ENCODE data around the gene GALNT10.

The GALNT10 gene

DNA sequence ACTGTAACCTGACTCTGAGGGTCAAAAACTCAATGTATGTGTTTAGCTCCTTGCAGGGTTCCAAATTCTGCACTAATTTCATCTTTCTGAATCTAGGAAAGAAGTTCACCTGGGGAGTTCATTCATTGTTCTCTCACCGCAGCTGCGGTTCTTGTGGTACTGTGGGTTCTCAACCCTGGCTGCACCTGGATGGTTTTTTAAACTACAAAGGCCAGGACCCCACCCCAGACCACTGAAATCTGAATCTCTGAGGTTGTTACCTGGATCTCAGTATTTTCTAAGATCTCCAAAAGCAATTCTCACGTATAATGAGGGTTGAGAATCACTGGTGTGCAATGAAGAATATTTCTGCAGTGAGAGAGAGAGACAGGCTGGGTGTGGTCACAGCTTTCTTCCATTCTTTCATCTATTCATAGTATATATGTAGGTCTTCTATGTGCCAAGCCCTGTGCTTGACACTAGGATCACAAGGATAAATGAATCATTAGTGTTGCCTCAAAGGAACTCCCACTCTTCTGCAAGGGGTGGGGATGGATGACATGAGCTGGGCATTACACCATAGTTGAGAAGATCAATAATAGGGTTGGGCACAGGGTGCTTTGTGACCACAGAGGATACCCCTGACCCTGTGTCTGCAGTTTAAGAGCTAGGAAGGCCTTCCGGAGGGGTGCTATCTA is 109.8 kb downstream of the GALNT10 start:
- H3K36me3 ChIP-seq (ENCODE audit: insufficient read depth, low read length), result peaks cover 13% of the 10 kb centered on the region

DNA sequence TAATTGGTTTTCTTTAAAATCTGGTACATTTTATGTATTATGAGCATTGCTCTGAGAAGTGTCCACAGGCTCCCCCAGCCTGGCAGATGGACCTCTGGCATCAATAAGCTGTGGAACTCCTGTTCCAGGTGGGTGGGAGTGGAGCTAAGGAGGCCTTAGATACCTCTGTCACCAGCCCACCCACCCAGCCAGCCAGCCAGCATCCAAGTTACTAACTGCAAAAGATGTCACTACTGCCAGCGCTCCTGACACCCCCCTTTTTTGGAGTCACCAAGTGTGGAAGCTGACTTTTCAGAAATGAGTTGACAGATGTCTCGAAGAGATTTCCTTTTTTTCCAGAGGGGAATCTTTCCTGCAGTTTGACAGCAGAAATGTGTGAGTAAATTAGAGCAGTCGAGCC is 111.2 kb downstream of the GALNT10 start:
- Histone ChIP-seq H3K36me3 (ENCODE audit: insufficient read depth, low read length) (peaks cover 9% of the 10 kb centered on the region), H3K4me2 (ENCODE audit: insufficient read depth, low read length) (no peak overlapping the region), H3K79me2 (ENCODE audit: insufficient read depth, low read length) (no peaks in the 10 kb centered on the region), H2AFZ (ENCODE audit: low read depth, low read length) (no peak overlapping the region), H4K20me1 (ENCODE audit: insufficient read depth, low read length) (no peaks in the 10 kb centered on the region), H3K27ac (ENCODE audit: low read length) (no peak overlapping the region), H3K9me3 (ENCODE audit: insufficient read depth, low read length, severe bottlenecking) (peaks cover 6% of the 10 kb centered on the region), H3K9ac (ENCODE audit: low read depth, low read length) (no peak overlapping the region), H3K4me3 (ENCODE audit: low read depth in 1 of 2, low read length in 2 of 2) (no peak overlapping the region), H3K27me3 (ENCODE audit: insufficient read depth, low read length, poor library complexity) (no peaks in the 10 kb centered on the region), H3K4me1 (ENCODE audit: insufficient read depth, low read length) (no peaks in the 10 kb centered on the region)
- DNase-seq (no peak), ATAC-seq (ENCODE audit: insufficient read depth, low read depth) (no peak)
- TF ChIP-seq, protein P1, sequence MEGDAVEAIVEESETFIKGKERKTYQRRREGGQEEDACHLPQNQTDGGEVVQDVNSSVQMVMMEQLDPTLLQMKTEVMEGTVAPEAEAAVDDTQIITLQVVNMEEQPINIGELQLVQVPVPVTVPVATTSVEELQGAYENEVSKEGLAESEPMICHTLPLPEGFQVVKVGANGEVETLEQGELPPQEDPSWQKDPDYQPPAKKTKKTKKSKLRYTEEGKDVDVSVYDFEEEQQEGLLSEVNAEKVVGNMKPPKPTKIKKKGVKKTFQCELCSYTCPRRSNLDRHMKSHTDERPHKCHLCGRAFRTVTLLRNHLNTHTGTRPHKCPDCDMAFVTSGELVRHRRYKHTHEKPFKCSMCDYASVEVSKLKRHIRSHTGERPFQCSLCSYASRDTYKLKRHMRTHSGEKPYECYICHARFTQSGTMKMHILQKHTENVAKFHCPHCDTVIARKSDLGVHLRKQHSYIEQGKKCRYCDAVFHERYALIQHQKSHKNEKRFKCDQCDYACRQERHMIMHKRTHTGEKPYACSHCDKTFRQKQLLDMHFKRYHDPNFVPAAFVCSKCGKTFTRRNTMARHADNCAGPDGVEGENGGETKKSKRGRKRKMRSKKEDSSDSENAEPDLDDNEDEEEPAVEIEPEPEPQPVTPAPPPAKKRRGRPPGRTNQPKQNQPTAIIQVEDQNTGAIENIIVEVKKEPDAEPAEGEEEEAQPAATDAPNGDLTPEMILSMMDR (IDR thresholded peaks at IDR 0.05; ENCODE audit: borderline replicate concordance, extremely low read depth, low read length, poor library complexity, severe bottlenecking), result no peak
- no peak for TF ChIP-seq EZH2 (IDR thresholded peaks at IDR 0.05; ENCODE audit: borderline replicate concordance, low read depth, low read length, severe bottlenecking)

More for the DNA sequence above, 109.8 kb downstream of the GALNT10 start:
- H3K79me2 ChIP-seq (ENCODE audit: insufficient read depth, low read length), result no peaks in the 10 kb centered on the region
- peaks cover 6% of the 10 kb centered on the region for H3K9me3 ChIP-seq (ENCODE audit: insufficient read depth, low read length, severe bottlenecking)
- no peak overlapping the region for H3K9ac ChIP-seq (ENCODE audit: low read depth, low read length)
- H3K4me2 ChIP-seq (ENCODE audit: insufficient read depth, low read length), result no peak overlapping the region
- DNase-seq, result no peak
- H3K27ac ChIP-seq (ENCODE audit: low read length), result no peak overlapping the region
- H3K27me3 ChIP-seq (ENCODE audit: insufficient read depth, low read length, poor library complexity), result no peaks in the 10 kb centered on the region
- H3K4me1 ChIP-seq (ENCODE audit: insufficient read depth, low read length), result no peaks in the 10 kb centered on the region
- no peaks in the 10 kb centered on the region for H4K20me1 ChIP-seq (ENCODE audit: insufficient read depth, low read length)
- H2AFZ ChIP-seq (ENCODE audit: low read depth, low read length), result no peak overlapping the region
- ATAC-seq (ENCODE audit: insufficient read depth, low read depth), result no peak
- no peak overlapping the region for H3K4me3 ChIP-seq (ENCODE audit: low read depth in 1 of 2, low read length in 2 of 2)
- TF ChIP-seq EZH2 (IDR thresholded peaks at IDR 0.05; ENCODE audit: borderline replicate concordance, low read depth, low read length, severe bottlenecking), result no peak
- TF ChIP-seq, protein P1 (IDR thresholded peaks at IDR 0.05; ENCODE audit: borderline replicate concordance, extremely low read depth, low read length, poor library complexity, severe bottlenecking), result no peak

DNA sequence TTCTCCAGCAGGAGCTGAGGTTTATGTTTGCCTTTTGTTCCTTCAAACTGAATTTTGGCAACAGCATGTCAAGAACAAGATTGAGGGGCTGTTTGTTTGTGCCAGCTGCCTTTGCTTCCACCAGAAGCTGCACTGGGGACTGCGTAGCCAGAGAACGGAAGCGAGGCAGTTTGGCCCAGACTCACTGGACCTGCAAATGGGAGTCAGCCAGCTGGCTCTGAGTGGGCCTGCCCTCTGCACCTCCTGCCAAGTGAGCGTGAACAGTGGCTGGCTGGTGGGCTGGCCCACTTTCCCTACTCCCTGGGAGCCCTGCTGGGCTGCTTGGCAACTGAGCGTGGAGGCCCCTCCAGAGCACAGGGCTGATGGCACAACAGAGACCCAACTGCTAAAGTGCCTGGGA is 111.6 kb downstream of the GALNT10 start:
- Histone ChIP-seq H2AFZ (ENCODE audit: low read depth, low read length) (no peak overlapping the region), H3K9me3 (ENCODE audit: insufficient read depth, low read length, severe bottlenecking) (peaks cover 6% of the 10 kb centered on the region), H3K27ac (ENCODE audit: low read length) (no peak overlapping the region), H3K4me3 (ENCODE audit: low read depth in 1 of 2, low read length in 2 of 2) (no peak overlapping the region), H4K20me1 (ENCODE audit: insufficient read depth, low read length) (no peaks in the 10 kb centered on the region), H3K4me2 (ENCODE audit: insufficient read depth, low read length) (no peak overlapping the region), H3K36me3 (ENCODE audit: insufficient read depth, low read length) (peaks cover 9% of the 10 kb centered on the region), H3K27me3 (ENCODE audit: insufficient read depth, low read length, poor library complexity) (no peaks in the 10 kb centered on the region), H3K4me1 (ENCODE audit: insufficient read depth, low read length) (no peaks in the 10 kb centered on the region), H3K9ac (ENCODE audit: low read depth, low read length) (no peak overlapping the region), H3K79me2 (ENCODE audit: insufficient read depth, low read length) (no peaks in the 10 kb centered on the region)
- ATAC-seq (ENCODE audit: insufficient read depth, low read depth) (no peak), DNase-seq (no peak)
- TF ChIP-seq, protein P1 (IDR thresholded peaks at IDR 0.05; ENCODE audit: borderline replicate concordance, extremely low read depth, low read length, poor library complexity, severe bottlenecking), result no peak
- TF ChIP-seq EZH2 (IDR thresholded peaks at IDR 0.05; ENCODE audit: borderline replicate concordance, low read depth, low read length, severe bottlenecking), result no peak
